ENCODE measurements around the gene EBF3. TPM values are rescaled to one million over a fixed set of nuclear protein-coding genes. Genes with fewer than 3 reads are reported as not detected.

Gene EBF3
- polyA plus RNA-seq, 4 donors = 1.4 to 1.9 TPM; not detected in 2

DNA sequence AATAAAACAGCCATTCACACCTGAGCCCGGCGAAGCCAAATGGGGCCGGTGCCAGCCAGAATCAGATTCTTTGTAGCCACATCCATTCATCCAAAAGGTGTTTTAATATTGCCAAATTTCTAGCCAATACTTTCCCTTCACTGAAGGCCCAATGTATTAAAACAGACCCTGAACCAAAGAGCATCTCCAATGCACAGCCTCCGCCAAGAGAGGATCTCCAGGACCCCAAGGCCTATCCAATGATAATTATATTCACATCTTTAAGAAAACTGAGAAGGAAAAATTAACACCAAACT, 12.2 kb downstream of the EBF3 start:
- 94 to 97% (median 97%) methylated on average over 4 of the region's 4 CpGs for WGBS, 3 donors
- Histone ChIP-seq H3K27ac (ENCODE audit: low read depth in 1 of 3, low read length in 2 of 3) (no peak overlapping the region), H3K4me1 (ENCODE audit: control insufficient read depth in 3 of 3, insufficient read depth in 2 of 3, low read depth in 1 of 3, low read length in 2 of 3) (no peaks in the 10 kb centered on the region), H3K4me3 (ENCODE audit: low read depth in 1 of 3, low read length in 3 of 3) (no peak overlapping the region), H3K27me3 (ENCODE audit: control insufficient read depth in 3 of 3, insufficient read depth in 3 of 3, low read length in 3 of 3) (peaks cover 2 to 44% (median 10%) of the 10 kb centered on the region in 3 donors), H3K9me3 (ENCODE audit: control insufficient read depth in 2 of 2, insufficient read depth in 1 of 2, low read depth in 1 of 2, low read length in 1 of 2) (no peaks in the 10 kb centered on the region), H3K36me3 (ENCODE audit: control insufficient read depth in 3 of 3, insufficient read depth in 2 of 3, low read depth in 1 of 3, low read length in 3 of 3) (no peaks in the 10 kb centered on the region)
- no peak for DNase-seq
- FAIRE-seq = no peak

DNA sequence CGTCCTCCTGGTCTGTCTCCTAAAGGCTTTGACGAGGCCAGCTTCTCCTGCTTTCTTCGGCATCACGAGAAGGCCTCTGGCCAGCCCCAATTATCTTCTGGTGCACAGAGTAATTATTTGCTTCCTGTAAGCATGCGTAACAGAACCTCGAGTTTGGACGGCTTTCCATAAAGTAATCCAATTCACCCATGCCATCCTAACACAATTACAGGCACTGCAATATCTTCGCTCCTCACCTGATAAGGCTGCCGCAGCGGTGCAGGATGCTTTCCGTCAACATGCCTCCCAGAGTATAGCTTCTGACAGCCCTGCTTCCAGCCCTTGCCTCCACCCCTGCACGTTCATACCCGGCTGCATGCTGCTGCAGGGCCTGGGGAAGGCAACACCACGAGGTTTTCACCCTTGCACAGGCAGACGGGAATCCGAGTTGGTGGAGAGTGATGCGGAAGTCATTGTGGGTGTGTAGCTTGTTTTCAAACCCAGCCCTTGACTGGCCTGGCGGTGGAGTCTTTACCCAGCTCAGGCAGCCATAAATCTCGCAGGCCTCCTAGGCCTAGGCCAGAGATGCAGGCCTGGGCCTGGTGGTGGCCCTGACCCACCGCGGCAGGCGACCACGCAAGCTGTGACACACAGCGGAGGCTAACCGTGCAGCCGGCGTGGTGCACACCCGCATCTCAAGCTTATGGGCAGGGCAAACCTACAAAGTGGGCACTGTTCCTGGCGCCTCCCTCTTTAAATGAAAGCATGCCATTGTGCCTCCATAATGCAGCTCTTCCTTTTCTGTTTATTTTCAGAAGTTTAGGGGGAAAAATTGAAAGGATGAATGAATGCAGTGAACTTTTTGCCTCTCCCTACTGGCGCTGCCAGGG, 12.7 kb downstream of the EBF3 start:
- Histone ChIP-seq H3K4me3 (ENCODE audit: low read depth in 1 of 3, low read length in 3 of 3) (no peak overlapping the region), H3K4me1 (ENCODE audit: control insufficient read depth in 3 of 3, insufficient read depth in 2 of 3, low read depth in 1 of 3, low read length in 2 of 3) (no peaks in the 10 kb centered on the region), H3K9me3 (ENCODE audit: control insufficient read depth in 2 of 2, insufficient read depth in 1 of 2, low read depth in 1 of 2, low read length in 1 of 2) (no peaks in the 10 kb centered on the region), H3K27me3 (ENCODE audit: control insufficient read depth in 3 of 3, insufficient read depth in 3 of 3, low read length in 3 of 3) (peaks cover 2 to 45% (median 9%) of the 10 kb centered on the region in 3 donors), H3K36me3 (ENCODE audit: control insufficient read depth in 3 of 3, insufficient read depth in 2 of 3, low read depth in 1 of 3, low read length in 3 of 3) (no peaks in the 10 kb centered on the region), H3K27ac (ENCODE audit: low read depth in 1 of 3, low read length in 2 of 3) (peak overlapping the region in 1 of 3 donors; percentile 18)
- no peak for FAIRE-seq
- DNase-seq = no peak
- WGBS, 3 donors = 76 to 84% (median 79%) methylated on average over 30 of the region's 30 CpGs

DNA sequence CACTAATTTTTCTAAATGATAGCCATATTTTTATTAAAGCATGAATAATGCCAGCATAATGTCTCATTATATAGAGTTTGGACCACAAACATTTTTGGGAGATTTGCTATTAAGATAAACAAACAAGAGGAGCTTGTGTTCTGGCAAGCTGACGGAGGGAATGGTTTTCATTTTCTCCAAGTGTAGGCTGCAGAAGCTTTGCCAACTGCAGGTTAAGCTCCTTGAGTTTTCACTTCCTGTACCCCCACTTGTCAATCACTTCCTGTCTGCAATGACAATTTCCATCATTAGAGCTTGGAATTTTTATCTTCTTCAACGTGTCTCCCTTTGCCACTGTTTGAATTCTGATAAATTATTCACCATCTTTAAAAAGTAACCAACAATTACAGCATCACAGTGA, 13.4 kb downstream of the EBF3 start:
- WGBS, 3 donors = 33 to 61% (median 43%) methylated on average over 2 of the region's 2 CpGs
- peaks cover 2 to 42% (median 9%) of the 10 kb centered on the region in 3 donors for H3K27me3 ChIP-seq (ENCODE audit: control insufficient read depth in 3 of 3, insufficient read depth in 3 of 3, low read length in 3 of 3)

DNA sequence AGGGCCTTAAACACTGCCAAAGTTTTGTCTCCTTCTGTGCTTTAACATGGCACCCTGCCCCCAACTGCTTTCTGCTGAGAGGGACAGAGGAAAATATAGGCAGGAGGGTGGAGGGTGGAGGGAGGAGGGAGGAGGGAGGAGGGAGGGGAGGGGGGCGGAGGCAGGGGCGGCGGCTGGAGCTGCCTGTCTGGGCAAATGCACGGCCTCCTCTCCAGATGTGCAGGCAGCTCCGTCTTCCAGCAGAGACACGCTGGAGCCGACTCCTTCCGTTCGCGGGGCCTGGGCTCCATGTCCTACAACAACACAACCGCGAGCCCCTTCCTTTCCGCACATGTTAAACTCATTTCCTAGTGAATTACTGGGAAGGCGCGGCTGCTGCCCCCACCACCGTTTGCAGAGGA, 14.2 kb downstream of the EBF3 start:
- peaks cover 2 to 42% (median 9%) of the 10 kb centered on the region in 3 donors for H3K27me3 ChIP-seq (ENCODE audit: control insufficient read depth in 3 of 3, insufficient read depth in 3 of 3, low read length in 3 of 3)
- H3K27ac ChIP-seq (ENCODE audit: low read depth in 1 of 3, low read length in 2 of 3) = no peak overlapping the region
- no peaks in the 10 kb centered on the region for H3K4me1 ChIP-seq (ENCODE audit: control insufficient read depth in 3 of 3, insufficient read depth in 2 of 3, low read depth in 1 of 3, low read length in 2 of 3)
- no peaks in the 10 kb centered on the region for H3K36me3 ChIP-seq (ENCODE audit: control insufficient read depth in 3 of 3, insufficient read depth in 2 of 3, low read depth in 1 of 3, low read length in 3 of 3)
- H3K9me3 ChIP-seq (ENCODE audit: control insufficient read depth in 2 of 2, insufficient read depth in 1 of 2, low read depth in 1 of 2, low read length in 1 of 2) = no peaks in the 10 kb centered on the region
- no peak for FAIRE-seq
- WGBS, 3 donors = 6 to 23% (median 15%) methylated on average over 13 to 16 of the region's 16 CpGs
- H3K4me3 ChIP-seq (ENCODE audit: low read depth in 1 of 3, low read length in 3 of 3) = no peak overlapping the region
- peak in 1 of 2 donors; percentile 18 for DNase-seq

More for the DNA sequence above, 13.4 kb downstream of the EBF3 start:
- DNase-seq (no peak), FAIRE-seq (no peak)
- H3K36me3 ChIP-seq (ENCODE audit: control insufficient read depth in 3 of 3, insufficient read depth in 2 of 3, low read depth in 1 of 3, low read length in 3 of 3) = no peaks in the 10 kb centered on the region
- H3K4me1 ChIP-seq (ENCODE audit: control insufficient read depth in 3 of 3, insufficient read depth in 2 of 3, low read depth in 1 of 3, low read length in 2 of 3) = no peaks in the 10 kb centered on the region
- H3K4me3 ChIP-seq (ENCODE audit: low read depth in 1 of 3, low read length in 3 of 3) = no peak overlapping the region
- peak overlapping the region in 1 of 3 donors; percentile 18 for H3K27ac ChIP-seq (ENCODE audit: low read depth in 1 of 3, low read length in 2 of 3)
- no peaks in the 10 kb centered on the region for H3K9me3 ChIP-seq (ENCODE audit: control insufficient read depth in 2 of 2, insufficient read depth in 1 of 2, low read depth in 1 of 2, low read length in 1 of 2)

DNA sequence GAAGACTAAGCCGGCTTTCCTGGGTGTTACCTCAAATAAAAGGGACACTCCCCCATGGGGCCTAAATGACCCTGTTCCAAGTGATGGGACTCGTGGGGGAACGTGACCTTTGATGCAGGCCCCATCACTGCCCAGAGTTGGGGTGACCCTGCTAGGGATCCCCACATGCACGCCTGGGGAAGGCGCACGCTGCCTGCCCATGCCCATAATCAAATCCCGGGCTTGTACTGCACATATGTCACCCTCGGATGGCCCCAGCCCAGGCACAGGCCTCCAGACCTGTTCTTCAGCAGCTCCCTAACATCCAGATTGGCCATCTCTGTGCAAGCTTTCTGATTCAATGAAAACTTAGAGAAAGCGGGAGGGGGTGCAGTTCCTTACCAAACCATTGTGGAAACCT, 14.7 kb downstream of the EBF3 start:
- no peaks in the 10 kb centered on the region for H3K9me3 ChIP-seq (ENCODE audit: control insufficient read depth in 2 of 2, insufficient read depth in 1 of 2, low read depth in 1 of 2, low read length in 1 of 2)
- peaks cover 2 to 39% (median 9%) of the 10 kb centered on the region in 3 donors for H3K27me3 ChIP-seq (ENCODE audit: control insufficient read depth in 3 of 3, insufficient read depth in 3 of 3, low read length in 3 of 3)
- FAIRE-seq = no peak
- DNase-seq = no peak
- 79 to 86% (median 80%) methylated on average over 9 of the region's 9 CpGs for WGBS, 3 donors
- no peaks in the 10 kb centered on the region for H3K4me1 ChIP-seq (ENCODE audit: control insufficient read depth in 3 of 3, insufficient read depth in 2 of 3, low read depth in 1 of 3, low read length in 2 of 3)
- no peaks in the 10 kb centered on the region for H3K36me3 ChIP-seq (ENCODE audit: control insufficient read depth in 3 of 3, insufficient read depth in 2 of 3, low read depth in 1 of 3, low read length in 3 of 3)
- peak overlapping the region in 1 of 3 donors; percentile 8 for H3K27ac ChIP-seq (ENCODE audit: low read depth in 1 of 3, low read length in 2 of 3)
- no peak overlapping the region for H3K4me3 ChIP-seq (ENCODE audit: low read depth in 1 of 3, low read length in 3 of 3)

DNA sequence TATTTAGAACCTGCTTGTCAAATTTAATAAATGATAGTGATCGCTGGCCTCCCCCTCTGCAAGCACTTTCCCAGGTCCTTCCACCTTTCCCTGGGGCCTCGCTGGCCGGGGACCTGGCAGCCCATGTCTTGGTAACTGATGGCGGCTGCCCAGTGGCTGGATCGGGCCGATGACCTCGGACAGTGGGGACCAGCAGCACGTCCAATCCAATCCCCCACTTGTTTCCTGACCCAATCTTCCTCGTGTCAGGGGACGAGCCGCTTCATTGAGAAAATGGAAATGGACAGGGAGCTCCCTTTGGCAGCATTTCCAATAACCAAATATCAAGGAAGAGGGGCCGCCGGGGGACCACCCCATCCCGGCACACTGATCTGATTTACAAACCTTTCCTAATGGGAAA, 17.2 kb downstream of the EBF3 start:
- FAIRE-seq (no peak), DNase-seq (no peak)
- Histone ChIP-seq H3K9me3 (ENCODE audit: control insufficient read depth in 2 of 2, insufficient read depth in 1 of 2, low read depth in 1 of 2, low read length in 1 of 2) (no peaks in the 10 kb centered on the region), H3K36me3 (ENCODE audit: control insufficient read depth in 3 of 3, insufficient read depth in 2 of 3, low read depth in 1 of 3, low read length in 3 of 3) (no peaks in the 10 kb centered on the region), H3K4me1 (ENCODE audit: control insufficient read depth in 3 of 3, insufficient read depth in 2 of 3, low read depth in 1 of 3, low read length in 2 of 3) (no peaks in the 10 kb centered on the region), H3K4me3 (ENCODE audit: low read depth in 1 of 3, low read length in 3 of 3) (no peak overlapping the region), H3K27me3 (ENCODE audit: control insufficient read depth in 3 of 3, insufficient read depth in 3 of 3, low read length in 3 of 3) (peaks cover 2 to 26% (median 5%) of the 10 kb centered on the region in 3 donors), H3K27ac (ENCODE audit: low read depth in 1 of 3, low read length in 2 of 3) (no peak overlapping the region)
- 70 to 82% (median 73%) methylated on average over 14 of the region's 14 CpGs for WGBS, 3 donors

DNA sequence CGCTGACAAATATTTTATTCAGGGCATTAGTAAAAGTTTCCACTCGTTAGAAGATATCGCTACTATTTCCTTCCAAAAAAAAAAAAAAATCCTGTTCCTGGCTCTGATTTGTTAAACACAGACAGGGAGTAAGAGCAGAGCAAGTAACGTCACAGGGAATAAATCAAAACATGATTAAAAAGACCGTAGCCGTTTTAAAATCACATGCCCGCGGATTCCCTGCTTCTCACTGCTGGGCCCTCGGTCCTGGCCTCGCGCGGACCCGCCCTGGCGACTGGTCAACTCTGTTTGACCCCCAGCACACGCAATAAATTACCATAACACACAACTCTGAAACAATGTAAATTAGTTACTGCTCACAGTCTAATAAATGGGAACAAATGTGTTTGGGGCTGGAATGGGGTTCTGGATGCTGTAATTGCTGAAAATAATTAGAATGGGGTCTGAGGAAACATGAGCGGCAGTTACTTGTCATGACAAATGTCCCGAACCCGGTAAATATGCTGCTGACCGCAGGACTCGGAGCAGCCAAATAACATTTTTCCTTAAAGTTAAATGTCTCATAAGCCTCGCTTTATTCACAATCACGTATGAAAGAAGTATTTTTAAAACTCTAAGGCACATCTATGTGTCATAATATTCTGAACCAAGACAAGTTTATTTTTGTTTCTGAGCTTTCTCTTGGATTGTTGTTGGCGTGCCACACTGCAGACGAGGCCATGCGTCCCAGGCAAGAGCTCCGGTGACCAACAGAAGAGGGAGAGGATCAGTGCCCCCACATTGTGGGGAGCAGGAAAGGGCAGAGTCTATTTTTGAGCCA, 17.9 kb downstream of the EBF3 start:
- Histone ChIP-seq H3K4me1 (ENCODE audit: control insufficient read depth in 3 of 3, insufficient read depth in 2 of 3, low read depth in 1 of 3, low read length in 2 of 3) (no peaks in the 10 kb centered on the region), H3K36me3 (ENCODE audit: control insufficient read depth in 3 of 3, insufficient read depth in 2 of 3, low read depth in 1 of 3, low read length in 3 of 3) (no peaks in the 10 kb centered on the region), H3K9me3 (ENCODE audit: control insufficient read depth in 2 of 2, insufficient read depth in 1 of 2, low read depth in 1 of 2, low read length in 1 of 2) (no peaks in the 10 kb centered on the region), H3K27ac (ENCODE audit: low read depth in 1 of 3, low read length in 2 of 3) (no peak overlapping the region), H3K27me3 (ENCODE audit: control insufficient read depth in 3 of 3, insufficient read depth in 3 of 3, low read length in 3 of 3) (peaks cover 0 to 19% (median 5%) of the 10 kb centered on the region in 3 donors), H3K4me3 (ENCODE audit: low read depth in 1 of 3, low read length in 3 of 3) (no peak overlapping the region)
- DNase-seq = no peak
- 63 to 79% (median 78%) methylated on average over 26 of the region's 26 CpGs for WGBS, 3 donors
- FAIRE-seq = no peak

DNA sequence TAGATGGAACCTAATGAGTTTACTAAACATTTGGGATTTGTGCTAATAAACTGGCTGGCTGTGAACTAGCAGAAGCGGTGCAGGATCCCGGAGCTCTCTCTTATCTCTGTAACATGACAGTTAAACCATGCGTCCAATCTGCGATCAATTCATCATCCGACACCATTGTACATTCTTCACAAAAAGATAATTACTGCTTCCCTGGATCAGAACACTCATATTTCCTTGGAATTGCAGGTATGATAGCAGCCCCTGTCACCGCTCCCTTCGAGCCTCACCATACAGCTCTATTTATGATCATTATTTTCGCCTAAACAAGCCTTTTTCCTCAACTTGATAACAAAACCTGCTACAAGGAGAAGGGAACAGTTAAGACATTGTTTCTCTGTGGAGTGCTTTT, 18.5 kb downstream of the EBF3 start:
- no peak overlapping the region for H3K27ac ChIP-seq (ENCODE audit: low read depth in 1 of 3, low read length in 2 of 3)
- no peaks in the 10 kb centered on the region for H3K36me3 ChIP-seq (ENCODE audit: control insufficient read depth in 3 of 3, insufficient read depth in 2 of 3, low read depth in 1 of 3, low read length in 3 of 3)
- H3K4me1 ChIP-seq (ENCODE audit: control insufficient read depth in 3 of 3, insufficient read depth in 2 of 3, low read depth in 1 of 3, low read length in 2 of 3) = no peaks in the 10 kb centered on the region
- DNase-seq (no peak), FAIRE-seq (no peak)
- no peaks in the 10 kb centered on the region for H3K9me3 ChIP-seq (ENCODE audit: control insufficient read depth in 2 of 2, insufficient read depth in 1 of 2, low read depth in 1 of 2, low read length in 1 of 2)
- H3K27me3 ChIP-seq (ENCODE audit: control insufficient read depth in 3 of 3, insufficient read depth in 3 of 3, low read length in 3 of 3) = peaks cover 0 to 17% (median 5%) of the 10 kb centered on the region in 3 donors
- H3K4me3 ChIP-seq (ENCODE audit: low read depth in 1 of 3, low read length in 3 of 3) = no peak overlapping the region
- WGBS, 3 donors = 83 to 91% (median 89%) methylated on average over 8 of the region's 8 CpGs
